Measurements from ENCODE around the gene NT5DC3.

DNA sequence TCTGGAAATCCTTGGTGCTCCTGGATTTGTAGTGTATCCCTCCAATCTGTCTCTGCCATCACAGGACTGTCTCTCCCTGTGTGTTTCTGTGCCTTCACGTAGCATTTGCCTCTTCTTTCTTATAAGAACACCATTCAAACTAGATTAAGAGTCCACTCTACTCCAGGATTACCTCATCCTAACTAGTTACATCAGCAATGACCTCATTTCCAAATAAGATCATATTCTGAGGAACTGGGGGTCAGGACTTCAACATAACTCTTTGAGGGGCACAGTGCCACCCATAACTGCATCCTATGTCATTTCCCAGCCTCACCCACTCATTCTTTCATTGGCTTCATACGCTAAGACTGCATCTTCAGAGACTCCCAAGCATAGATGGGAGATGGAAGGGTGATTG is 106.2 kb downstream of the NT5DC3 start:
- TF ChIP-seq, protein P1, sequence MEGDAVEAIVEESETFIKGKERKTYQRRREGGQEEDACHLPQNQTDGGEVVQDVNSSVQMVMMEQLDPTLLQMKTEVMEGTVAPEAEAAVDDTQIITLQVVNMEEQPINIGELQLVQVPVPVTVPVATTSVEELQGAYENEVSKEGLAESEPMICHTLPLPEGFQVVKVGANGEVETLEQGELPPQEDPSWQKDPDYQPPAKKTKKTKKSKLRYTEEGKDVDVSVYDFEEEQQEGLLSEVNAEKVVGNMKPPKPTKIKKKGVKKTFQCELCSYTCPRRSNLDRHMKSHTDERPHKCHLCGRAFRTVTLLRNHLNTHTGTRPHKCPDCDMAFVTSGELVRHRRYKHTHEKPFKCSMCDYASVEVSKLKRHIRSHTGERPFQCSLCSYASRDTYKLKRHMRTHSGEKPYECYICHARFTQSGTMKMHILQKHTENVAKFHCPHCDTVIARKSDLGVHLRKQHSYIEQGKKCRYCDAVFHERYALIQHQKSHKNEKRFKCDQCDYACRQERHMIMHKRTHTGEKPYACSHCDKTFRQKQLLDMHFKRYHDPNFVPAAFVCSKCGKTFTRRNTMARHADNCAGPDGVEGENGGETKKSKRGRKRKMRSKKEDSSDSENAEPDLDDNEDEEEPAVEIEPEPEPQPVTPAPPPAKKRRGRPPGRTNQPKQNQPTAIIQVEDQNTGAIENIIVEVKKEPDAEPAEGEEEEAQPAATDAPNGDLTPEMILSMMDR (IDR thresholded peaks at IDR 0.05) = no peak
- TF ChIP-seq POLR2A (IDR thresholded peaks at IDR 0.05) (no peak), POLR2AphosphoS5 (IDR thresholded peaks at IDR 0.05) (no peak)

Measured in breast epithelium (tissue), 3 donors.